Dendritic cell treated with granulocyte-macrophage colony-stimulating factor and Interleukin-4, amounts not matched to agents 40 ng/mL and 50 ng/mL, for 4 days (primary cell): ENCODE results near the gene RNF26.
A peak's percentile ranks its signal among the peaks of the same experiment; 100 is the strongest.

Source experiments
- H3K27ac Mint-ChIP-seq: one replicate; pipeline ENCODE4 v1.8.0; 2022; ENCODE audit warnings: mild to moderate bottlenecking, mixed read lengths
- H3K27me3 Mint-ChIP-seq: one replicate; pipeline ENCODE4 v1.8.0; 2022; ENCODE audit warnings: mild to moderate bottlenecking, mixed read lengths
- H3K36me3 Mint-ChIP-seq: one replicate; pipeline ENCODE4 v1.8.0; 2022; ENCODE audit warnings: low read depth, mixed read lengths
- H3K4me1 Mint-ChIP-seq: one replicate; pipeline ENCODE4 v1.8.0; 2022; ENCODE audit warnings: low read depth, mixed read lengths
- H3K4me3 Mint-ChIP-seq: one replicate; pipeline ENCODE4 v1.8.0; 2022; ENCODE audit warnings: mild to moderate bottlenecking, moderate library complexity, mixed read lengths
- H3K9me3 Mint-ChIP-seq: one replicate; pipeline ENCODE4 v1.8.0; 2022; ENCODE audit warnings: mixed read lengths
- intact Hi-C: fragments of 100-400 bp; cut with micrococcal nuclease; formaldehyde crosslinking; loops from one replicate; pipeline ENCODE4 v1.15.0; 2022

RNF26 gene

DNA sequence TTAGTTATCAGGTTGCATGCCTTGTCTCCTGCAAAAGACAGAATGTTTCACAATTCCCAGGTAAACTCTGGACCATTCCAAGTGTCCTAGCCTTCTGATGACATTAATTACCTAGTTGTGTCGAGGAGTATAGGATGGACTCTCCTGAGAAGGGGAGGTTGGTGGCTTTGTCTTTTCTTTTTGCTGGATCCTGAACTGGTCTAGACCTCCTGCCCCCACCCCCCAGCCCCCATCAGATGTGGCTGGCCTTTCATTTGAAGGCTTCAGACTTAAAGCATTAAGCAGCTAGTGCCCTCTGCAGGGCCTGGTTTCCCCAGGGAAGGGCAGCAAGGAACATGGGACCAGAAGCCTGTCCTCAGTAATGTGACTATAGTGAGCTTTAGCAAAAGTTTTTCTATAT is 27.1 kb upstream of the RNF26 start:
- Mint-ChIP-seq H3K9me3 (no peaks in the 10 kb centered on the region), H3K4me3 (no peak overlapping the region), H3K27me3 (peaks cover 1% of the 10 kb centered on the region), H3K27ac (no peak overlapping the region), H3K4me1 (peaks cover 4% of the 10 kb centered on the region), H3K36me3 (peaks cover 75% of the 10 kb centered on the region)
- intact Hi-C loops = no loop called here

DNA sequence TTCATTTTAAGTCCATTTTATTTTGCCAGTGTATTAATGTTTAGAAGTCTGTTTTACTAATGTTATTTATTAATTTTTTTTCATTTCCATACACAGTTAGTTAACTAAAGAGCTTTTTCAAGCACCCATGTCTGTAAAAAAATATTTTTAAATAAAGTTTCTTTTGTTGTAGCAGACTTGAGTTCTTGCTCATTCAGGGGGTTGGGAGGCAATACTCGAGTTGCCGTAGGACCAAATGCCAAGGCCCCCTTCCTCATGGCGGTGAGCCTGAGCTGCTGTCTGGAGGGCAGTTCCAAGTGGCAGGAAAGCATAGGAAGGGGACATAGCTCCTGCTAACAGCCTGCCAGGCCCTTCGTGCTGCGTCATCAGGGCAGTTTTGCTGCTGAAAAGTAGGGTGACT is 26.4 kb upstream of the RNF26 start:
- Mint-ChIP-seq H3K36me3 (peaks cover 67% of the 10 kb centered on the region), H3K4me3 (no peak overlapping the region), H3K27me3 (peaks cover 5% of the 10 kb centered on the region), H3K4me1 (peaks cover 4% of the 10 kb centered on the region), H3K27ac (no peak overlapping the region), H3K9me3 (no peaks in the 10 kb centered on the region)
- intact Hi-C loops = no loop called here

DNA sequence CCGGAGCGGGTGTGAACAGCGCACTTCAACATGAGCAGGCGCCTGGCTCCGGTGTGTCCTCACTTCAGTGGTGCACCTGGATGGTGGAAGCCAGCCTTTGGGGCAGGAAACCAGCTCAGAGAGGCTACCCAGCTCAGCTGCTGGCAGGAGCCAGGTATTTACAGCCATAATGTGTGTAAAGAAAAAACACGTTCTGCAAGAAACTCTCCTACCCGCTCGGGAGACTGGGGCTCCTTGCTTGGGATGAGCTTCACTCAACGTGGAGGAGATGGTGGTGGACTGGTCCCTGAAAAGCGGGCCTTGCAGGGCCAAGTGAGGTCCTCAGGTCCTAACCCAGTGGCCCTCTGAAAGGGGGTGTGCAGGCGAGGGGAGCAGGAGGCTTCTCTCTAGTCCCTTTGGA is 24.9 kb upstream of the RNF26 start:
- Mint-ChIP-seq H3K9me3 (no peaks in the 10 kb centered on the region), H3K36me3 (peaks cover 53% of the 10 kb centered on the region), H3K4me3 (no peak overlapping the region), H3K4me1 (peaks cover 4% of the 10 kb centered on the region), H3K27me3 (peaks cover 11% of the 10 kb centered on the region), H3K27ac (no peak overlapping the region)
- intact Hi-C loops = no loop called here

DNA sequence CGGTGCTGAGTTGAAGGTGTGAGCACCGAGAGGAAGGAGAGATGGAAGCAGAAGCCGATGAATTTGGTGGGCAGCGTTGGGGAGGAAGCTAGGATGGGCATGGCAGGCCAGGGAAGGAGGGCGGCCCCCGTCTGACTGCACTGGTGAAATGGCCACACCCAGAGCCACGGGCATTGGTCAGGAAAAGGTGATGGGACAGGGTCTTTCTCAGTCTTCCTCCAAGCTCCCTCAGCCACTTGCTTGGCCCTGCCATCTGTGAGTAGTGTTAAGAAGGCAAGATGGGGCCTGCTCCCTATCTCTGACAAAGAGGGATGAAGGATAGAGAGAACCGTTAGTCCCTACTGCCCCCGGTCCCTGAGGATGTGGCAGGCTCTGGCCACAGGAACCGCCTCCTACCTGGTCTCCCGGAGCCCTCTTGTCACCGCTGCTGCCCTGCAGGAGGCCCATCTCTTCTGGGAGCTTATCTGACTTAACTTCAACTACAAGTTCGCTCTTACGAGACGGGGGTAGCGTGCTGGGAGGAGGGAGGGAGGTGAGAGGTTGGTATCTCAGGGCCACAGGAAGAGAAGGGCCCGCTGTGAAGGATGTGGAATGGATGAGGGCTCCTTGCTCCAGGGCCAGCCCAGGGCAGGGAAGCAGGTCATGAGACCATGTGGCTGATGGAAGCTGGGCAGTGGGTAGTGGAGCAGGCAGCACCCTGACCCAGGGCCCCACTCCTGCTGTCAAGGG is 24.2 kb upstream of the RNF26 start:
- intact Hi-C loops = no loop called here
- Mint-ChIP-seq H3K27ac (no peak overlapping the region), H3K4me3 (no peak overlapping the region), H3K4me1 (peaks cover 4% of the 10 kb centered on the region), H3K9me3 (no peaks in the 10 kb centered on the region), H3K36me3 (peaks cover 46% of the 10 kb centered on the region), H3K27me3 (peaks cover 18% of the 10 kb centered on the region)

DNA sequence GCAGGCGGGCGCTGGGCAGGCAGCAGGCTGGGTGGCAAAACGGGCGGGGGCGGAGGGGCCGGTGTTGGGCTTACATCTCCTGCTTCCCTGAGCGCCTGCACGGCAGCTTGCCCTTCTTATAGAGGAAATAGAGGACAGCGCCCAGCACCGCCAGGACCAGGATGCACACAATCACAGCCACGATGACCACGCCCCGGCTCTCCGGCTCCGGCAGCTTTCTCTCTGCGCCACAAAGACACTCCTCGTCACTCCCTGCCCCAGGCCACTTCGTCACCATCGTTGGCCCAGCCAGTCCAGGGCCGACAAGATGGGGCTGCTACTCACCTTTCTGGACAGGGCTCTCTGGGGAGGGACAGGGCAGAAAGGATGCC is 23.7 kb upstream of the RNF26 start:
- H3K4me1 Mint-ChIP-seq = peaks cover 10% of the 10 kb centered on the region
- intact Hi-C loops = no loop called here
- H3K27ac Mint-ChIP-seq = no peak overlapping the region
- no peak overlapping the region for H3K4me3 Mint-ChIP-seq
- no peaks in the 10 kb centered on the region for H3K9me3 Mint-ChIP-seq
- H3K27me3 Mint-ChIP-seq = peaks cover 24% of the 10 kb centered on the region
- H3K36me3 Mint-ChIP-seq = peaks cover 40% of the 10 kb centered on the region

DNA sequence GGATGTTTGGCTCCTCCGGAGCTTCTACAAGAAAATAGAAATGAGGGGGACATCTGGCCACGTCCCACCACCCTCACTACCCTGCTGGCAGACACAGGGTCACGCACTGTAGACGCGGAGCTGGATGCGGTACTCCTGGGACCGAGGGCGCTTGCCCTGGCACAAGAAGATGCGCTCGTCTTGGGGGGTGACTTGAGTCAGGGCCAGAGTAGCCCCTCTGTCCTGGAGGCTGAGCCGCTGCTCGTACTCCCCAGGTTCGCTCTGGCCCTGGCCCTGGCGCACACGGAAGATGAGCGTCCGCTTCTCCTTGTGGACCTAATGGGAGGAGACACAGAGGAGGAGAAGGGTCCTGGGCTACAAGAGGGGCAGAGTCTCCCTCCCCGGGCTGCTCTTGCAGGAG is 19.6 kb upstream of the RNF26 start:
- Mint-ChIP-seq H3K36me3 (peaks cover 3% of the 10 kb centered on the region), H3K4me1 (peaks cover 14% of the 10 kb centered on the region), H3K27ac (no peak overlapping the region), H3K27me3 (peaks cover 63% of the 10 kb centered on the region), H3K9me3 (no peaks in the 10 kb centered on the region), H3K4me3 (no peak overlapping the region)
- intact Hi-C loops = no loop called here

DNA sequence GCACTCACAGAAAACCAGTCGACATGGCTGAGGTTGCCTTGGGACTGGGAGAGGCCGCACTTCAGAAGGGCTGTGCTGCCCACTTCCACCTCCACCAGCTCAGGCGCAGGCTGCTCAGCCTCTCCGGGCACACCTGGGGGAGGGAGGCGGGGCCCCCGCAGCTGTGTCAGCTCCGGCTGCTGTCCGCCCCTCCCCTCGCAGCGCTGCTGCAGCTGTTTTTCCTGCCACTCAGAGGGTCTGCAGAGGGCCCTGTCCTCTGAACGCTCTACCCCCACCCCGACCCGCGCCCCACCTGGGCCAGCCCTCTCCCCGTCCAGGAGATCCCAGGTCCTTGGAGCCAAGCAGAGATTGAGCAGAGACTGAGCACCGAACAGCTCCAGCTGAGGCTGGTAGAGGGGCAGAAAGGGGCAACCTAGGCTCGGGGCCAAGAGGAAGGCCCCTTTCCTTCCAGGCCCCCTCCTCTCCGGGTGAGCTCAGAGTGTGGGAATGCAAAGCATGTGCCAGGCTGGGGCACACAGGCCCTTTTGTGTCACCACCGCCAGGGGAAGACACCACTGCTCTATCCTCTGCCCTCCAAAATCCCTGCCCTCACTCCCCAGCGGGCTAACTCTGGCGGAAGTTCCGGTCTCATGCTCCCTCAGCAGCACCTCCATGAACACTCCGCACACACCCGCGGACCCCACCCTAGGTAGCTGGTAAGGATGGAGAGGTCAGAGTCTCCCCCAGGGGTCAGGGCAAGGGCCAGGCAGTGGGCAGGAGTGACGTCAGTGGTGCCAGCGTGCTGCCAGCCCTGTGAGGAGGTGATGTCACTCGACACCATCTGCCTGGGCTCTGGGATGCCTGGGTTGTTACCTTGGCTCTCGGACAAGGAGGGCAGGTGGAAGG is 19.0 kb upstream of the RNF26 start:
- Mint-ChIP-seq H3K27ac (no peak overlapping the region), H3K4me3 (no peak overlapping the region), H3K36me3 (no peaks in the 10 kb centered on the region), H3K4me1 (peaks cover 17% of the 10 kb centered on the region), H3K9me3 (no peaks in the 10 kb centered on the region), H3K27me3 (peaks cover 69% of the 10 kb centered on the region)
- intact Hi-C loops = no loop called here

DNA sequence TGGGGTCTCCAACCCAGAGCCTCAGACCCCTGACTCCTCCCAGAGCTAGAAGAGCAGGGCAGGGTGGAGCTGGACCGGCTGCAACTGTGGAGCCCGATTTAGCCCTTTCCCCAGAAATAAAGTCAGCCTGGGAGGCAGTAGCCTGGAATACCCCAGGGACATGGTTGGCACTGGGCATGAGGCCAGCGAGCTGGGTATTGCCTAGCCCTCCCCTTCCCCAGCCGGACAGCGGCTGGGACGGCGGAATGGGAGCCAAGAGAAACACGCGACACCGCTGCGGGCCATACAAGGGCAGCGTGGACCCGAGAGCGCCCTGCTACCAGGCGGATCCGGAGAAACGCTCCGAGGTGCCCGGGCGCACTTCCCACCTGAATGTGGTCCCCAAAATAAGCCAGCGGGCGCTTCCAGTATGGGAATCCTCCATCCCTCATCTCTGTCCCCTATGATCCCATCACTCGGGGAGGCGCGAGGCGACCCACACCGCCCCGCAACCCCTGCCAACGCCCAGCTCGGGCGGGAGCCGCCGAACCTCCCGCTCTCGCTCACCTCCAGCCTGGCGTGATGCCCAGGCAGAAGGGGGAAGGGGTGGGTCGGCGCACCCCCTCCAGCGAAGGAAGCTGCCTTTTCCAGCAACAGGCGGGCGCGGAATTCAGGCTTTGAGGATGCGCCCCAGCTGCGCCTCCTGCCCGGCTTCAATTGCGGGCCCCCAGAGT is 18.2 kb upstream of the RNF26 start:
- Mint-ChIP-seq H3K4me3 (no peak overlapping the region), H3K9me3 (no peaks in the 10 kb centered on the region), H3K36me3 (no peaks in the 10 kb centered on the region), H3K27me3 (peaks cover 75% of the 10 kb centered on the region), H3K4me1 (peaks cover 18% of the 10 kb centered on the region), H3K27ac (no peak overlapping the region)
- intact Hi-C loops = no loop called here

DNA sequence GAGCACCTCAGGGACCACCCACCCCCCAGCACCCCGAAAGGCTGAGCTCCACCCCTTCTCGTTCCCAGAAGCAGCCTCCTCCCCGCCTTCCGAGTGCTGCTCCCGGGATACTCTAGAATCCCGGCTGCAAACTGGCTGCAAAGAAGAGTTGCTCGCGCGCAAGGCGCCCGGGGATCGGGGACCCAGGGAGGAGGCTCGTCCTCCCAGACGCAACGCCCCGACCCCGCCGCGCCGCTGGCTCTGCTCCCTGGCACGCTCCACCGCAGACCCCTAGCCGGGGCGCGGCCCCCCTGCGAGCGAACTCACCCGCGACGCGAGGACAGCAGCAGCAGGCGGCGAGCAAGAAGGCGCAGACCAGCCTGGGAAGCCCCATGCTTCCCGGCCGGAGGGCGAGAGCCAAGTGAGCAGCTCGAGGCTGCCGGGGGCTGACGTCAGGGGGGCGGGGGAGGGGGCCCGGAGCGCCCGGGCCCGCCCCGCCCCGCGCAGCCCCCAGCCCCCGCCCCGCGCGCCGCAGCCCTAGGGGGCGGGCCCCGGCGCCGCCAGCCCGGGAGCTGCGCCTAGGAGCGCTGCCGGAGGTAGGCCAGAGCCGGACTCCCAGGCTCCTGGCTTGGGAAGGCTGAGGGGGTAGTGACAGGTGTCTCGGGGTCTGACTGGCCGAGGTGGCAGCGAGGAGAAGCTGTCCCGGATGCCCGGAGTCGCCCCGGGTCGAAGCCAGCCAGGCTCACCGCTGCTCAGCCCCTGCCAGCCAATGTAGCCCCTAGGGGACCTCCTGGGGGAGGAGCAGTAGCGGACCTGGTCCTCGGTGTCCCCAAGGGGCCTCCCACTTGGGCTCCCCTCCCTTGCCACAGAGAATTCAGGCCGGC is 17.4 kb upstream of the RNF26 start, which contains the start of gene MCAM:
TSS of gene MCAM (minus strand) at position 402 of the 863 bp plus-strand sequence. CDS start at position 373, 29 bp downstream.
- H3K4me1 Mint-ChIP-seq = peaks cover 26% of the 10 kb centered on the region
- intact Hi-C loops = no loop called here
- H3K27ac Mint-ChIP-seq = no peak within 1 kb of the TSS
- no peaks in the 10 kb centered on the region for H3K36me3 Mint-ChIP-seq
- H3K4me3 Mint-ChIP-seq = no peak within 1 kb of the TSS
- H3K9me3 Mint-ChIP-seq = no peaks in the 10 kb centered on the region
- H3K27me3 Mint-ChIP-seq = peaks cover 82% of the 10 kb centered on the region

DNA sequence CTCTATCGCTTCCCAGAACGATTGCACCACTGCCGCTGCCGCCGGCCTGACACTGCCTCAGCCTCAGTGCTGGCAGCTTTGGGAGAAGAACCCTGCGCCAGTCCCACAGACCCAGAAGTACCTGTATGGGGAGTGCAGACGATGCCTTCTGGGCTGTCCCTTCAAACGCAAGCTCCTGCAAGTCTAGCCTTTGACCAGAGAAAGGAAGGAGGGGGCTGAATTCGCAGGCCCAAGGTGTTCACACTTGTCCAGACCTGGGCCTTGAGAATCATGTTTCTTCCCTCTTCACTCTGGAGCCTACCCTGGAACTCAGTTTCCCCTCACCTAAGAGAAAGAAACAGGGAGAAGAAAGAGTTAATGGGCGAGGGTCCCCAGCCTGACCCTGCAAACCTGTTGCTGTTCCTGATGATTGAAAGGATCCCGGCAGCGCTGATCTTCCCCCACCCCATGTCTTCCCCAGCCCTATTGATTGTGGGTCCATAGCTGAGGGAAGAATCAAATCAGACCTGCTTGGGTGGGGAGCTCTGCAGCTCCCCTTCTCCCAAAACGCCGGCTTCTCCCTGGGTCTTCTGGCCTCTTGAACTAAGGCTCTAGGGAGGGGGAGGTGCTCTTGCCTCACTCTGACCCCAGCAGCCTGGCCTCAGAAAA is 16.6 kb upstream of the RNF26 start:
- peaks cover 31% of the 10 kb centered on the region for H3K4me1 Mint-ChIP-seq
- intact Hi-C loops = no loop called here
- H3K27me3 Mint-ChIP-seq = peaks cover 83% of the 10 kb centered on the region
- no peak overlapping the region for H3K27ac Mint-ChIP-seq
- H3K9me3 Mint-ChIP-seq = no peaks in the 10 kb centered on the region
- H3K36me3 Mint-ChIP-seq = no peaks in the 10 kb centered on the region
- H3K4me3 Mint-ChIP-seq = no peak overlapping the region

DNA sequence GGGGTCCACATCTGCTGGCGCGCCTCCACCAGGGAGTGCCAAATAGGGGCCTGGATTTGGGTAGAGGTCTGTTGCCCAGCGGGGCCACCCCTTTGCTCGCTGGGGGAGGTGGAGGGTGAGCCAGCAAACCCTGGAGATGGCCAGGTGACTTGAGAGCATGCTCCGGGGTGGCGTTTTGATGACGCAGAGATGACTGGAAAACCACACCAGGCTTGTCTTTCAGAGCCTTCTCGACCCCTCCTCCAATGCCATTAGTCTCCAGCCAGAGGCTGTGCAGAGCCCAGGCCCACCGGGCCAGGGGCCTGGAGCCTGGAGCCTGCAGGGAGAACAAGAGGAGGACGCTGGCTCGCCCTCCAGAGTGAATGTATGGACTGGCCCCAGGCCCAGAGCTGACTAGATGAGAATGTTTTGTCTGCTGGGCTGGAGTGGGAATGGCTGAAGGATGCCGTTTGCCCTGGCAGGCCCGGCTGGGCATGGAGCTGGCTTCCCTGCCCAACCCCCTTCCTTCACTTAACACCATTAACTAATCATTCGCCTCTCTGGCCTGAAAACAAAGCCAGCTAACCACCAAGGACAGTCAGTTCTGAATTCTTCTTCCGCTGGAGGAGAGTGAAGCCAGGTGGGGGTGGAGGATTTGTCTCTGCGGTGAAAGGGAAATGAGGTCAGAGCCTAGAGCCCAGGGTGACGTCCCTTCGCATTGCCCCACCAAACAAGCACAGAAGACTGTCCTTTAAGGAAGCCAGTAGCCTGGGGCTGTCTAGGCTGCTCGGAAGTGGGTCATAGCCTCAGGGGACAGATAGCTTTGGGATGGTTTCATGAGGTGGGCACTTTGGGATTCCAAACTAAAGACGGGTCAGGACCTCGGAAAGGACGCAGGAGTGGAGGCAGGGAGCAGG is 15.8 kb upstream of the RNF26 start:
- Mint-ChIP-seq H3K27me3 (peaks cover 85% of the 10 kb centered on the region), H3K36me3 (no peaks in the 10 kb centered on the region), H3K9me3 (no peaks in the 10 kb centered on the region), H3K4me3 (no peak overlapping the region), H3K4me1 (peaks cover 32% of the 10 kb centered on the region), H3K27ac (no peak overlapping the region)
- intact Hi-C loops = no loop called here

DNA sequence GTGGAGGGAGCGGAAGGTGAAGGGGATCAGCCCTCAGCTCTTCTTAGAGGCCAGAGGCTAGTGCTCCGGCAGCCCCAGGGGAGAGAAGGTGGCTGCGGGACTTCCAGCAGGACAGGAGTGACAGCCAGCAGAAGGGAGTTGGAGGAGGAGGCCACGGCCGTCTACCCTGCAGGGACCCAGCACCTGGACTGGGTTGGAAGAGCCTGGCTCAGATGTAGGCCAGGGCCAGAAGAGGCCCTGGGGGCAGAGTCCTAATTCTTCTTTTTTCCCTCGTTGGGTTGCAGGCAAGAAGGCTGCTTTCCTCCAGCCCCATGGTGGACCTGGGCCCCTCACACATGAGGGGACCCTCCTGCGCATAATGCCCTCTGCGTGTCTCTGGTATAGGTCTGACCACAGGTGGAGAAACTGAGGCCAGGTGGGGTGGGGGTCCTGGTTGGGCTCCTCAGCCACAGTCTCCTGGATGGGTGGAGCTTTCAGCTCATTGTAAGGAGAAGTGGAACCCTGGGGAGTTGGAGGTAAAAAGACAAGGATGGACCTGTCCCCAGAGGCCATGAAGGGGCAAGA is 15.1 kb upstream of the RNF26 start:
- Mint-ChIP-seq H3K27ac (peak overlapping the region; percentile 7), H3K4me1 (peaks cover 36% of the 10 kb centered on the region), H3K9me3 (no peaks in the 10 kb centered on the region), H3K4me3 (no peak overlapping the region), H3K27me3 (peaks cover 85% of the 10 kb centered on the region), H3K36me3 (no peaks in the 10 kb centered on the region)
- intact Hi-C loops = no loop called here
